Left cardiac atrium (tissue), 4 donors: Measurements from ENCODE around the gene DEFB112. TPM values are rescaled to one million over a fixed set of nuclear protein-coding genes. Genes with fewer than 3 reads are reported as not detected.

ENCODE experiments used
- ATAC-seq, 2 donors: fragments of 200-7000 bp; cut with Tn5 transposase; one replicate each; pipeline ENCODE4 v1.9.1; 2020; ENCODE audit warnings: mild to moderate bottlenecking in 2 of 2, moderate library complexity in 2 of 2
- DNase-seq: peaks from one replicate; pipeline ENCODE4 v3.0.0-alpha.2; 2020
- intact Hi-C, 2 donors: fragments of 100-400 bp; cut with DNase I; formaldehyde crosslinking; loops; one replicate each; pipeline versions ENCODE4 v1.14.1 to v1.15.1; 2022 to 2023
- long read RNA-seq: library from polyadenylated mRNA; unstranded; transcript quantifications from one replicate; pipeline ENCODE4 v2.0.0, GENCODE V29; 2021
- total RNA-seq, 2 donors: library from RNA; stranded (reverse); fragmentation: NEBNext Ultra II Directional; extraction: Animal tissue kit (Norgen Biotek cat#: 25700); gene quantifications; one replicate each; pipeline ENCODE4 v1.2.1, GENCODE V29; 2021
- donor health status: DM: no; HTN: yes; CAD: no.
- donor health status: DM: no; HTN: yes; CAD: no; lungs with severe emphysema.
- donor health status: DM: yes; HTN: yes; CAD: no.
- donor health status: Dilated cardiomyopathy.

Gene DEFB112
- total RNA-seq, result not detected
- long read RNA-seq, result 0 reads

GRCh38 chr6:50049829-50050228 lies at the start of gene DEFB112:
Gene DEFB112 (minus strand): TSS chr6:50049929. CDS start chr6:50049869, 60 bp downstream.
- DNase-seq (no peak), ATAC-seq (no peak)
- intact Hi-C loops, result no loop called here

- no peak for DNase-seq
- no peak for ATAC-seq
- intact Hi-C loops, result no loop called here
Measured at GRCh38 chr6:50098641-50098993, 48.9 kb upstream of the DEFB112 start.

- no peak for DNase-seq
- intact Hi-C loops, result no loop called here
- no peak for ATAC-seq
Measured at GRCh38 chr6:50097966-50098640, 48.4 kb upstream of the DEFB112 start.

- intact Hi-C loops, result no loop called here
- DNase-seq (no peak), ATAC-seq (no peak)
Measured at GRCh38 chr6:50096296-50096695, 46.6 kb upstream of the DEFB112 start.

- no peak for ATAC-seq
- intact Hi-C loops, result no loop called here
Measured at GRCh38 chr6:50093938-50094272, 44.2 kb upstream of the DEFB112 start.

GRCh38 chr6:50093116-50093937 lies 43.6 kb upstream of the DEFB112 start:
- no peak for ATAC-seq
- DNase-seq, result no peak
- intact Hi-C loops, result no loop called here

More at GRCh38 chr6:50093938-50094272, 44.2 kb upstream of the DEFB112 start:
- no peak for DNase-seq

- intact Hi-C loops, result no loop called here
- DNase-seq (no peak), ATAC-seq (no peak)
Measured at GRCh38 chr6:50091641-50092040, 41.9 kb upstream of the DEFB112 start.

- intact Hi-C loops, result no loop called here
- no peak for ATAC-seq
- no peak for DNase-seq
Measured at GRCh38 chr6:50089911-50090310, 40.2 kb upstream of the DEFB112 start.

- ATAC-seq, result peak in 1 of 2 donors; percentile 57
- DNase-seq, result peak; percentile 14
- intact Hi-C loops, result no loop called here
Measured at GRCh38 chr6:50087231-50087954, 37.7 kb upstream of the DEFB112 start.

GRCh38 chr6:50077385-50077784 lies 27.7 kb upstream of the DEFB112 start:
- DNase-seq (no peak), ATAC-seq (no peak)
- intact Hi-C loops, result no loop called here

- intact Hi-C loops, result no loop called here
Measured at GRCh38 chr6:50076431-50076830, 26.7 kb upstream of the DEFB112 start.

GRCh38 chr6:50071921-50072320 lies 22.2 kb upstream of the DEFB112 start:
- intact Hi-C loops, result no loop called here
- DNase-seq (no peak), ATAC-seq (no peak)

More at GRCh38 chr6:50076431-50076830, 26.7 kb upstream of the DEFB112 start:
- no peak for ATAC-seq
- no peak for DNase-seq

- intact Hi-C loops, result no loop called here
- ATAC-seq (no peak), DNase-seq (no peak)
Measured at GRCh38 chr6:50070101-50070500, 20.4 kb upstream of the DEFB112 start.

GRCh38 chr6:50062051-50062450 lies 12.3 kb upstream of the DEFB112 start:
- intact Hi-C loops, result no loop called here
- DNase-seq (no peak), ATAC-seq (no peak)

GRCh38 chr6:50056242-50056641 lies 6.5 kb upstream of the DEFB112 start:
- intact Hi-C loops, result no loop called here
- no peak for DNase-seq
- ATAC-seq, result no peak

- DNase-seq (no peak), ATAC-seq (no peak)
- intact Hi-C loops, result no loop called here
Measured at GRCh38 chr6:50047026-50047425, 2.7 kb downstream of the DEFB112 start.

GRCh38 chr6:50030777-50031562 lies 18.8 kb downstream of the DEFB112 start:
- intact Hi-C loops, result no loop called here
- DNase-seq (no peak), ATAC-seq (no peak)

GRCh38 chr6:50030350-50030749 lies 19.4 kb downstream of the DEFB112 start:
- no peak for DNase-seq
- intact Hi-C loops, result no loop called here
- ATAC-seq, result no peak

- intact Hi-C loops, result no loop called here
- peak in 1 of 2 donors; percentile 19 for ATAC-seq
- no peak for DNase-seq
Measured at GRCh38 chr6:50025258-50025657, 24.5 kb downstream of the DEFB112 start.
